K562 (cell line): ENCODE measurements around the gene HOXA4. TPM values are rescaled to one million over a fixed set of nuclear protein-coding genes. Genes with fewer than 3 reads are reported as not detected.

Experiments
- ATAC-seq: fragments of 200-7000 bp; cut with Tn5 transposase; 3 replicates; pipeline ENCODE4 v1.9.1; 2020; ENCODE audit warnings: moderate library complexity
- BruUV-seq: library from RNA; stranded (reverse); fragments of 400-500 nt; replicated peaks from 2 replicates; lab custom pipeline; 2021; lab: Mats Ljungman, UMichigan
- CTCF ChIA-PET: fragments of 300-600 bp; formaldehyde crosslinking; extraction: SDS; loops from one replicate; lab custom pipeline; 2021; ENCODE audit warnings: low intra/inter-chr PET ratio; lab: Yijun Ruan, JAX
- POLR2A ChIA-PET: fragments of 300-600, 350-650 bp; sonication (Branson Sonifier 250); formaldehyde crosslinking; extraction: SDS; loops from one replicate; lab custom pipeline; 2021; ENCODE audit warnings: antibody characterized with exemption, inconsistent platforms; lab: Yijun Ruan, JAX
- DNase-seq, 4 experiments: peaks; one replicate each; pipeline versions ENCODE4 v3.0.0 to v3.0.0-alpha.2; 2011 to 2018; ENCODE audit warnings: low spot score in 3 of 4, mixed read lengths in 3 of 4; ENCODE audit errors: extremely low read depth in 1 of 4
- FAIRE-seq: peaks from 2 replicates; lab custom pipeline; 2011; peaks lifted over from hg19 to GRCh38; lab: Jason Lieb, UNC
- H2AFZ ChIP-seq: 2 replicates; pipeline ENCODE4 v1.6.0; 2011; ENCODE audit warnings: low read depth, low read length, control low read depth, inconsistent platforms
- H3K27ac ChIP-seq: fragments of 200-600 bp; 3 replicates; pipeline ENCODE4 v1.8.0; 2011; ENCODE audit warnings: low read depth, mild to moderate bottlenecking, control low read depth, inconsistent platforms, low read length, moderate library complexity, mixed read lengths; ENCODE audit errors: extremely low read depth
- H3K27me3 ChIP-seq, 2 experiments: fragments of 300-600 bp in 1 of 2; 2 replicates in 1 of 2; 3 replicates in 1 of 2; pipeline versions ENCODE4 v1.6.0 to v1.8.0; 2011; ENCODE audit warnings: inconsistent platforms in 2 of 2, low read length in 2 of 2, mild to moderate bottlenecking in 1 of 2, mixed read lengths in 1 of 2, moderate library complexity in 1 of 2; ENCODE audit not compliant: control insufficient read depth in 2 of 2, insufficient read depth in 2 of 2
- H3K36me3 ChIP-seq: fragments of 300-600 bp; 3 replicates; pipeline ENCODE4 v1.8.0; 2011; ENCODE audit warnings: mild to moderate bottlenecking, low read length, inconsistent platforms; ENCODE audit not compliant: control insufficient read depth, insufficient read depth
- H3K4me1 ChIP-seq, 2 experiments: fragments of 200-600 bp in 1 of 2; replicated peaks in 1 of 2; 2 replicates in 1 of 2; 3 replicates in 1 of 2; pipeline versions ENCODE4 v1.5.1 to v1.8.0; 2011; ENCODE audit warnings: inconsistent platforms in 2 of 2, low read length in 2 of 2, mild to moderate bottlenecking in 1 of 2, mixed read lengths in 1 of 2, moderate library complexity in 1 of 2; ENCODE audit not compliant: control insufficient read depth in 2 of 2, insufficient read depth in 2 of 2
- H3K4me2 ChIP-seq: 2 replicates; pipeline ENCODE4 v1.6.1; 2011; ENCODE audit warnings: low read length, control low read depth, inconsistent platforms, mixed read lengths; ENCODE audit not compliant: insufficient read depth
- H3K4me3 ChIP-seq: fragments of 200-600 bp; sonication (generic), shearing (Covaris generic); 2 replicates; pipeline ENCODE4 v1.5.1; 2016; ENCODE audit warnings: control low read depth, inconsistent platforms
- H3K79me2 ChIP-seq: fragments of 200-600 bp; 3 replicates; pipeline ENCODE4 v1.8.0; 2011; ENCODE audit warnings: low read length, inconsistent platforms; ENCODE audit not compliant: control insufficient read depth, insufficient read depth
- H3K9ac ChIP-seq, 2 experiments: 2 replicates each; pipeline versions ENCODE4 v1.6.0 to v1.6.1; 2011; ENCODE audit warnings: low read depth in 2 of 2, low read length in 2 of 2, control low read depth in 1 of 2, inconsistent platforms in 1 of 2, mild to moderate bottlenecking in 1 of 2, mixed read lengths in 1 of 2; ENCODE audit not compliant: insufficient read depth in 1 of 2
- H3K9me1 ChIP-seq: one replicate; pipeline ENCODE4 v1.6.0; 2011; ENCODE audit warnings: inconsistent platforms, mild to moderate bottlenecking, low read length, moderate library complexity; ENCODE audit not compliant: control insufficient read depth, insufficient read depth
- H3K9me3 ChIP-seq: replicated peaks from 2 replicates; pipeline ENCODE4 v1.5.1; 2011; ENCODE audit warnings: low read depth, low read length, inconsistent platforms; ENCODE audit not compliant: control insufficient read depth, insufficient read depth
- H4K20me1 ChIP-seq: replicated peaks from 2 replicates; pipeline ENCODE4 v1.6.1; 2011; ENCODE audit warnings: low read length, inconsistent platforms, mixed read lengths; ENCODE audit not compliant: control insufficient read depth, insufficient read depth
- HMG20B ChIP-seq: fragments of 250-450 bp; sonication (Bioruptor Pico); IDR thresholded peaks from 2 replicates; pipeline ENCODE4 v1.5.0; 2021; ENCODE audit warnings: mild to moderate bottlenecking
- MBD2 ChIP-seq: sonication (generic); IDR thresholded peaks from 2 replicates; pipeline ENCODE4 v1.6.1; 2016; ENCODE audit warnings: low read depth, borderline replicate concordance
- TAF9B ChIP-seq: fragments of 450-650 bp; IDR thresholded peaks from 2 replicates; pipeline ENCODE4 v1.6.1; 2018; ENCODE audit warnings: mild to moderate bottlenecking; ENCODE audit not compliant: partially characterized antibody
- ZBTB7A ChIP-seq: IDR thresholded peaks from 2 replicates; pipeline ENCODE4 v1.6.1; 2011; ENCODE audit warnings: low read depth, mild to moderate bottlenecking, low read length, moderate library complexity, borderline replicate concordance; ENCODE audit not compliant: control insufficient read depth
- ZNF75A ChIP-seq: fragments of 450-650 bp; formaldehyde crosslinking; IDR thresholded peaks from 2 replicates; pipeline ENCODE4 v1.4.0; 2020; ENCODE audit warnings: mild to moderate bottlenecking
- WGBS: fragments of 100-300 bp; shearing (Covaris generic); methylation state at CpG from one replicate; pipeline ENCODE4 v1.1.6; 2016; ENCODE audit warnings: low coverage, mixed read lengths; ENCODE audit not compliant: insufficient coverage; ENCODE audit errors: missing lambda C conversion rate; 5-methylcytosine and 5-hydroxymethylcytosine counted together
- in situ Hi-C: fragments of 300-500 bp; cut with MboI; formaldehyde crosslinking; loops from 4 replicates; pipeline ENCODE4 v1.15.0; 2018; ENCODE audit warnings: inconsistent platforms, mixed read lengths
- intact Hi-C: fragments of 100-400 bp; cut with micrococcal nuclease; formaldehyde crosslinking; loops from 2 replicates; pipeline ENCODE4 v1.14.2; 2022
- microRNA counts: library from miRNA; unstranded; fragments of <30 nt; microRNA quantifications from one replicate; lab custom pipeline; 2016
- microRNA-seq: library from miRNA; unstranded; fragments of <30 nt; microRNA quantifications from one replicate; pipeline ENCODE4, GENCODE V29; 2018; ENCODE audit warnings: borderline microRNAs expressed
- polyA plus RNA-seq, 8 experiments: library from polyadenylated mRNA; depleted of rRNA in 4 of 8; stranded (reverse) in 5 of 8; unstranded in 3 of 8; fragments of >200 nt; fragmentation: Nextera tagmentation in 2 of 8; fragmentation: Illumina TruSeq in 1 of 8; extraction: Ambion mirVana in 2 of 8; extraction: Trizol in 1 of 8; gene quantifications; 2 replicates each; pipeline versions ENCODE4 v1.2.1 to v1.2.3, GENCODE V29; 2011 to 2014; ENCODE audit warnings: inconsistent platforms in 1 of 8, missing spikeins in 1 of 8
- small RNA-seq: library from RNA; depleted of rRNA; stranded (forward); fragments of <200 nt; gene quantifications from one replicate; pipeline ENCODE3, GENCODE V24; 2014
- total RNA-seq, 7 experiments: library from RNA; depleted of rRNA in 6 of 7; stranded (reverse); fragments of >200 nt in 6 of 7; fragmentation: Illumina TruSeq in 2 of 7; extraction: Trizol in 2 of 7; gene quantifications; 2 replicates each; pipeline versions ENCODE4 v1.2.1 to v1.2.3, GENCODE V29; 2011 to 2021; ENCODE audit warnings: low replicate concordance in 1 of 7
- TF ChIP-seq, protein P1 (sequence below): sonication (generic); formaldehyde crosslinking; IDR thresholded peaks from 2 replicates; pipeline ENCODE4 v1.8.1; 2023; ENCODE audit warnings: mild to moderate bottlenecking, missing genetic modification reagents
- TF ChIP-seq, protein P2 (sequence below): sonication (generic); formaldehyde crosslinking; IDR thresholded peaks from 2 replicates; pipeline ENCODE4 v1.8.0; 2022; ENCODE audit warnings: missing genetic modification reagents, mild to moderate bottlenecking, borderline replicate concordance
- TF ChIP-seq, protein P3 (sequence below): sonication (generic); formaldehyde crosslinking; IDR thresholded peaks from 2 replicates; pipeline ENCODE4 v1.8.0; 2023; ENCODE audit warnings: mild to moderate bottlenecking, missing genetic modification reagents

The HOXA4 gene
- total and polyA plus RNA-seq, 9 of the 15 experiments (the other 6 are each of a cell fraction or from before 2014, with no cell fraction given), result not detected

DNA sequence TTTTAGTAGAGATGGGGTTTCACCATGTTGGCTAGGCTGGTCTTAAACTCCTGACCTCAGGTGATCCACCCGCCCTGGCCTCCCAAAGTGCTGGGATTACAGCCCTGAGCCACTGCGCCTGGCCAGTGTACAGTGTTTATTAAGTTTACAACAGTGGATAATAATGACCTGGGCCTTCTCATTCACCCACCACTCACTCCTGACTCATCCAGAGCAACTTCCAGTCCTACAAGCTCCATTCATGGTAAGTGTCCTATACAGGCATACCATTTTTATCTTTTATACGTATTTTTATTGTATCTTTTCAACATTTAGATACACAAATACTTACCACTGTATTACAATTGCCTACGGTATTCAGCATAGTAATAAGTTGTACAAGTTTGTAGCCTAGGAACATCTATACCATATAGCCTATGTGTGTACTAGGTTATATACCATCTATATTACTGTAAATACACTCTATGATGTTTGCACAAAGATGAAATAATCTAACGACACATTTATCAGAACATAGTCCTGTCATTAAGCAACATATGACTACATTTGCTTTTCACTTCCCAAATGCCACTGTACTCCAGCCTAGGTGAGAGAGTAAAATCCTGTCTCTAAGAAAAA lies 51.8 kb downstream of the HOXA4 start:
- Histone ChIP-seq H3K4me1 (no peaks in the 10 kb centered on the region), H3K27me3 (peaks cover 0 to 4% of the 10 kb centered on the region in 2 experiments; a peak in 1 of 5 replicates), H3K4me2 (no peak overlapping the region), H4K20me1 (no peaks in the 10 kb centered on the region), H3K9me3 (no peaks in the 10 kb centered on the region), H3K36me3 (no peaks in the 10 kb centered on the region), H2AFZ (no peak overlapping the region), H3K79me2 (no peaks in the 10 kb centered on the region), H3K9me1 (no peaks in the 10 kb centered on the region), H3K27ac (no peak overlapping the region), H3K9ac (no peak overlapping the region), H3K4me3 (no peak overlapping the region)
- WGBS, result 15% methylated on average over 5 of the region's 5 CpGs
- FAIRE-seq (no peak), ATAC-seq (no peak), DNase-seq (no peak)
- ChIA-PET CTCF (no interaction called here), POLR2A (no interaction called here)
- no TSS peak for BruUV-seq
- intact Hi-C loops (no loop called here), in situ Hi-C loops (loop anchor here (5.0 kb wide), 1 partner anchor 49 kb away; no protein-coding TSS in a partner anchor)
- TF ChIP-seq TAF9B (no peak), ZBTB7A (no peak), ZNF75A (CRISPR knock-in tag) (no peak), MBD2 (no peak), HMG20B (CRISPR knock-in tag) (no peak)
- TF ChIP-seq, protein P1, sequence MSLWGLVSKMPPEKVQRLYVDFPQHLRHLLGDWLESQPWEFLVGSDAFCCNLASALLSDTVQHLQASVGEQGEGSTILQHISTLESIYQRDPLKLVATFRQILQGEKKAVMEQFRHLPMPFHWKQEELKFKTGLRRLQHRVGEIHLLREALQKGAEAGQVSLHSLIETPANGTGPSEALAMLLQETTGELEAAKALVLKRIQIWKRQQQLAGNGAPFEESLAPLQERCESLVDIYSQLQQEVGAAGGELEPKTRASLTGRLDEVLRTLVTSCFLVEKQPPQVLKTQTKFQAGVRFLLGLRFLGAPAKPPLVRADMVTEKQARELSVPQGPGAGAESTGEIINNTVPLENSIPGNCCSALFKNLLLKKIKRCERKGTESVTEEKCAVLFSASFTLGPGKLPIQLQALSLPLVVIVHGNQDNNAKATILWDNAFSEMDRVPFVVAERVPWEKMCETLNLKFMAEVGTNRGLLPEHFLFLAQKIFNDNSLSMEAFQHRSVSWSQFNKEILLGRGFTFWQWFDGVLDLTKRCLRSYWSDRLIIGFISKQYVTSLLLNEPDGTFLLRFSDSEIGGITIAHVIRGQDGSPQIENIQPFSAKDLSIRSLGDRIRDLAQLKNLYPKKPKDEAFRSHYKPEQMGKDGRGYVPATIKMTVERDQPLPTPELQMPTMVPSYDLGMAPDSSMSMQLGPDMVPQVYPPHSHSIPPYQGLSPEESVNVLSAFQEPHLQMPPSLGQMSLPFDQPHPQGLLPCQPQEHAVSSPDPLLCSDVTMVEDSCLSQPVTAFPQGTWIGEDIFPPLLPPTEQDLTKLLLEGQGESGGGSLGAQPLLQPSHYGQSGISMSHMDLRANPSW (CRISPR knock-in tag), result no peak
- TF ChIP-seq, protein P2, sequence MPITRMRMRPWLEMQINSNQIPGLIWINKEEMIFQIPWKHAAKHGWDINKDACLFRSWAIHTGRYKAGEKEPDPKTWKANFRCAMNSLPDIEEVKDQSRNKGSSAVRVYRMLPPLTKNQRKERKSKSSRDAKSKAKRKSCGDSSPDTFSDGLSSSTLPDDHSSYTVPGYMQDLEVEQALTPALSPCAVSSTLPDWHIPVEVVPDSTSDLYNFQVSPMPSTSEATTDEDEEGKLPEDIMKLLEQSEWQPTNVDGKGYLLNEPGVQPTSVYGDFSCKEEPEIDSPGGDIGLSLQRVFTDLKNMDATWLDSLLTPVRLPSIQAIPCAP, result no peak
- TF ChIP-seq, protein P3, sequence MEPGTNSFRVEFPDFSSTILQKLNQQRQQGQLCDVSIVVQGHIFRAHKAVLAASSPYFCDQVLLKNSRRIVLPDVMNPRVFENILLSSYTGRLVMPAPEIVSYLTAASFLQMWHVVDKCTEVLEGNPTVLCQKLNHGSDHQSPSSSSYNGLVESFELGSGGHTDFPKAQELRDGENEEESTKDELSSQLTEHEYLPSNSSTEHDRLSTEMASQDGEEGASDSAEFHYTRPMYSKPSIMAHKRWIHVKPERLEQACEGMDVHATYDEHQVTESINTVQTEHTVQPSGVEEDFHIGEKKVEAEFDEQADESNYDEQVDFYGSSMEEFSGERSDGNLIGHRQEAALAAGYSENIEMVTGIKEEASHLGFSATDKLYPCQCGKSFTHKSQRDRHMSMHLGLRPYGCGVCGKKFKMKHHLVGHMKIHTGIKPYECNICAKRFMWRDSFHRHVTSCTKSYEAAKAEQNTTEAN (CRISPR knock-in tag), result no peak

MicroRNAs within 50 kb of the gene (microRNA counts, 767-probe panel; counts per million panel counts)
- microRNA hsa-miR-196b-5p (lab: Ali Mortazavi, UCI), result not detected

Small RNA genes within 50 kb of the gene (microRNA-seq; reads per million reads assigned to microRNA genes)
- not detected for gene MIR196B

Small RNA genes within 50 kb of the gene (small RNA-seq; reads per million reads assigned to genes)
- gene AC004080.5 (not detected), gene RF01977 (not detected)

Other genes starting within 250 kb of the HOXA4 start
Only the 7 nearest of the 11 such genes appear.
- 0.09 TPM in 1 of 2 replicates, not detected in the other for gene HOXA1, start 34.8 kb downstream of the HOXA4 start, total RNA-seq (2014; rRNA removed)
- not detected in 2 replicates for gene HOXA1, start 34.8 kb downstream of the HOXA4 start, total RNA-seq (2014; rRNA removed; fragmentation: Illumina TruSeq; extraction: Trizol)
- gene HOXA1, start 34.8 kb downstream of the HOXA4 start, total RNA-seq (2015; rRNA removed; fragmentation: Illumina TruSeq; extraction: Trizol), result not detected in 2 replicates
- gene HOXA1, start 34.8 kb downstream of the HOXA4 start, total RNA-seq (2021), result not detected in 2 replicates
- 0.63 TPM in 1 of 2 replicates, not detected in the other for gene HOXA1, start 34.8 kb downstream of the HOXA4 start, polyA plus RNA-seq (2011; rRNA removed)
- 0.07 TPM in 1 of 2 replicates, not detected in the other for gene HOXA1, start 34.8 kb downstream of the HOXA4 start, polyA plus RNA-seq (2014; fragmentation: Illumina TruSeq; extraction: Trizol)
- gene HOXA1, start 34.8 kb downstream of the HOXA4 start, polyA plus RNA-seq (2014; fragmentation: Nextera tagmentation; extraction: Ambion mirVana), result under 1 TPM in 1 of 2 experiments, not detected in 1; 0.03 TPM
- 0.09 TPM in 1 of 2 replicates, not detected in the other for gene HOXA1, start 34.8 kb downstream of the HOXA4 start, polyA plus RNA-seq (2014; rRNA removed)
- gene HOXA2, start 28.1 kb downstream of the HOXA4 start, total RNA-seq (2014; rRNA removed), result not detected in 2 replicates
- not detected in 2 replicates for gene HOXA2, start 28.1 kb downstream of the HOXA4 start, total RNA-seq (2014; rRNA removed; fragmentation: Illumina TruSeq; extraction: Trizol)
- not detected in 2 replicates for gene HOXA2, start 28.1 kb downstream of the HOXA4 start, total RNA-seq (2015; rRNA removed; fragmentation: Illumina TruSeq; extraction: Trizol)
- not detected in 2 replicates for gene HOXA2, start 28.1 kb downstream of the HOXA4 start, total RNA-seq (2021)
- gene HOXA2, start 28.1 kb downstream of the HOXA4 start, polyA plus RNA-seq (2011; rRNA removed), result 0.04 TPM in 1 of 2 replicates, not detected in the other
- gene HOXA2, start 28.1 kb downstream of the HOXA4 start, polyA plus RNA-seq (2014; fragmentation: Illumina TruSeq; extraction: Trizol), result not detected in 2 replicates
- gene HOXA2, start 28.1 kb downstream of the HOXA4 start, polyA plus RNA-seq (2014; fragmentation: Nextera tagmentation; extraction: Ambion mirVana), result not detected
- gene HOXA2, start 28.1 kb downstream of the HOXA4 start, polyA plus RNA-seq (2014; rRNA removed), result not detected in 2 replicates
- not detected in 2 replicates for gene HOXA5, start 12.9 kb upstream of the HOXA4 start, total RNA-seq (2014; rRNA removed)
- not detected in 2 replicates for gene HOXA5, start 12.9 kb upstream of the HOXA4 start, total RNA-seq (2014; rRNA removed; fragmentation: Illumina TruSeq; extraction: Trizol)
- not detected in 2 replicates for gene HOXA5, start 12.9 kb upstream of the HOXA4 start, total RNA-seq (2015; rRNA removed; fragmentation: Illumina TruSeq; extraction: Trizol)
- gene HOXA5, start 12.9 kb upstream of the HOXA4 start, total RNA-seq (2021), result not detected in 2 replicates
- gene HOXA5, start 12.9 kb upstream of the HOXA4 start, polyA plus RNA-seq (2011; rRNA removed), result 0.13 TPM in 1 of 2 replicates, not detected in the other
- not detected in 2 replicates for gene HOXA5, start 12.9 kb upstream of the HOXA4 start, polyA plus RNA-seq (2014; fragmentation: Illumina TruSeq; extraction: Trizol)
- gene HOXA5, start 12.9 kb upstream of the HOXA4 start, polyA plus RNA-seq (2014; fragmentation: Nextera tagmentation; extraction: Ambion mirVana), result not detected
- not detected in 2 replicates for gene HOXA5, start 12.9 kb upstream of the HOXA4 start, polyA plus RNA-seq (2014; rRNA removed)
- gene HOXA6, start 17.0 kb upstream of the HOXA4 start, total RNA-seq (2014; rRNA removed), result not detected in 2 replicates
- gene HOXA6, start 17.0 kb upstream of the HOXA4 start, total RNA-seq (2014; rRNA removed; fragmentation: Illumina TruSeq; extraction: Trizol), result not detected in 2 replicates
- gene HOXA6, start 17.0 kb upstream of the HOXA4 start, total RNA-seq (2015; rRNA removed; fragmentation: Illumina TruSeq; extraction: Trizol), result not detected in 2 replicates
- not detected in 2 replicates for gene HOXA6, start 17.0 kb upstream of the HOXA4 start, total RNA-seq (2021)
- gene HOXA6, start 17.0 kb upstream of the HOXA4 start, polyA plus RNA-seq (2011; rRNA removed), result not detected in 2 replicates
- gene HOXA6, start 17.0 kb upstream of the HOXA4 start, polyA plus RNA-seq (2014; fragmentation: Illumina TruSeq; extraction: Trizol), result not detected in 2 replicates
- not detected for gene HOXA6, start 17.0 kb upstream of the HOXA4 start, polyA plus RNA-seq (2014; fragmentation: Nextera tagmentation; extraction: Ambion mirVana)
- not detected in 2 replicates for gene HOXA6, start 17.0 kb upstream of the HOXA4 start, polyA plus RNA-seq (2014; rRNA removed)
- not detected in 2 replicates for gene HOXA3, start 21.8 kb upstream of the HOXA4 start, total RNA-seq (2014; rRNA removed)
- gene HOXA3, start 21.8 kb upstream of the HOXA4 start, total RNA-seq (2014; rRNA removed; fragmentation: Illumina TruSeq; extraction: Trizol), result not detected in 2 replicates
- gene HOXA3, start 21.8 kb upstream of the HOXA4 start, total RNA-seq (2015; rRNA removed; fragmentation: Illumina TruSeq; extraction: Trizol), result not detected in 2 replicates
- gene HOXA3, start 21.8 kb upstream of the HOXA4 start, total RNA-seq (2021), result 0.04 and 0.18 TPM in 2 replicates
- 0.13 TPM in 1 of 2 replicates, not detected in the other for gene HOXA3, start 21.8 kb upstream of the HOXA4 start, polyA plus RNA-seq (2011; rRNA removed)
- not detected in 2 replicates for gene HOXA3, start 21.8 kb upstream of the HOXA4 start, polyA plus RNA-seq (2014; fragmentation: Illumina TruSeq; extraction: Trizol)
- gene HOXA3, start 21.8 kb upstream of the HOXA4 start, polyA plus RNA-seq (2014; fragmentation: Nextera tagmentation; extraction: Ambion mirVana), result not detected
- gene HOXA3, start 21.8 kb upstream of the HOXA4 start, polyA plus RNA-seq (2014; rRNA removed), result not detected in 2 replicates
- gene HOXA7, start 25.9 kb upstream of the HOXA4 start, total RNA-seq (2014; rRNA removed), result not detected in 2 replicates
- gene HOXA7, start 25.9 kb upstream of the HOXA4 start, total RNA-seq (2014; rRNA removed; fragmentation: Illumina TruSeq; extraction: Trizol), result not detected in 2 replicates
- gene HOXA7, start 25.9 kb upstream of the HOXA4 start, total RNA-seq (2015; rRNA removed; fragmentation: Illumina TruSeq; extraction: Trizol), result not detected in 2 replicates
- gene HOXA7, start 25.9 kb upstream of the HOXA4 start, total RNA-seq (2021), result not detected in 2 replicates
- not detected in 2 replicates for gene HOXA7, start 25.9 kb upstream of the HOXA4 start, polyA plus RNA-seq (2011; rRNA removed)
- not detected in 2 replicates for gene HOXA7, start 25.9 kb upstream of the HOXA4 start, polyA plus RNA-seq (2014; fragmentation: Illumina TruSeq; extraction: Trizol)
- gene HOXA7, start 25.9 kb upstream of the HOXA4 start, polyA plus RNA-seq (2014; fragmentation: Nextera tagmentation; extraction: Ambion mirVana), result not detected
- not detected in 2 replicates for gene HOXA7, start 25.9 kb upstream of the HOXA4 start, polyA plus RNA-seq (2014; rRNA removed)
- gene HOXA9, start 34.8 kb upstream of the HOXA4 start, total RNA-seq (2014; rRNA removed), result not detected in 2 replicates
- not detected in 2 replicates for gene HOXA9, start 34.8 kb upstream of the HOXA4 start, total RNA-seq (2014; rRNA removed; fragmentation: Illumina TruSeq; extraction: Trizol)
- gene HOXA9, start 34.8 kb upstream of the HOXA4 start, total RNA-seq (2015; rRNA removed; fragmentation: Illumina TruSeq; extraction: Trizol), result not detected in 2 replicates
- not detected in 2 replicates for gene HOXA9, start 34.8 kb upstream of the HOXA4 start, total RNA-seq (2021)
- not detected in 2 replicates for gene HOXA9, start 34.8 kb upstream of the HOXA4 start, polyA plus RNA-seq (2011; rRNA removed)
- gene HOXA9, start 34.8 kb upstream of the HOXA4 start, polyA plus RNA-seq (2014; fragmentation: Illumina TruSeq; extraction: Trizol), result not detected in 2 replicates
- not detected for gene HOXA9, start 34.8 kb upstream of the HOXA4 start, polyA plus RNA-seq (2014; fragmentation: Nextera tagmentation; extraction: Ambion mirVana)
- gene HOXA9, start 34.8 kb upstream of the HOXA4 start, polyA plus RNA-seq (2014; rRNA removed), result not detected in 2 replicates